Neural cell (in vitro differentiated cells): Measurements from ENCODE around the gene CHCHD2. TPM values are rescaled to one million over a fixed set of nuclear protein-coding genes. Genes with fewer than 3 reads are reported as not detected.

Experiments used
- H2AFZ ChIP-seq: fragments of 200-600, 300-800 bp; sonication (generic), shearing (Covaris generic); 2 replicates; pipeline ENCODE4 v1.6.0; 2014; ENCODE audit warnings: low read depth, mild to moderate bottlenecking, antibody characterized with exemption, low read length, moderate library complexity
- H3F3A ChIP-seq: fragments of 200-600 bp; shearing (Covaris generic); 2 replicates; pipeline ENCODE4 v1.6.1; 2016; ENCODE audit warnings: mild to moderate bottlenecking, moderate library complexity, mixed read lengths, antibody characterized with exemption, low read length; ENCODE audit not compliant: insufficient read depth, poor library complexity, severe bottlenecking
- H3K27ac ChIP-seq: fragments of 200-600, 300-800 bp; sonication (generic), shearing (Covaris generic); 2 replicates; pipeline ENCODE4 v1.5.1; 2014; ENCODE audit warnings: mild to moderate bottlenecking, low read length, moderate library complexity
- H3K27me3 ChIP-seq: fragments of 300-800, 200-600 bp; sonication (generic), shearing (Covaris generic); 2 replicates; pipeline ENCODE4 v1.6.0; 2014; ENCODE audit warnings: mild to moderate bottlenecking, low read depth, low read length, moderate library complexity; ENCODE audit not compliant: insufficient read depth
- H3K36me3 ChIP-seq: fragments of 300-800, 200-600 bp; sonication (generic), shearing (Covaris generic); 2 replicates; pipeline ENCODE4 v1.5.1; 2014; ENCODE audit warnings: mild to moderate bottlenecking, antibody characterized with exemption, low read length, moderate library complexity; ENCODE audit not compliant: insufficient read depth
- H3K4me2 ChIP-seq: fragments of 300-800, 200-600 bp; sonication (generic), shearing (Covaris generic); 2 replicates; pipeline ENCODE4 v1.6.0; 2014; ENCODE audit warnings: mild to moderate bottlenecking, low read length
- H3K4me3 ChIP-seq: fragments of 300-800, 200-600 bp; sonication (generic), shearing (Covaris generic); 2 replicates; pipeline ENCODE4 v1.5.1; 2014; ENCODE audit warnings: mild to moderate bottlenecking, low read length, moderate library complexity
- H3K79me2 ChIP-seq: fragments of 200-600 bp; shearing (Covaris generic); replicated peaks from 2 replicates; pipeline ENCODE4 v1.6.0; 2014; ENCODE audit warnings: mild to moderate bottlenecking, low read length, moderate library complexity; ENCODE audit not compliant: insufficient read depth
- H3K9ac ChIP-seq: fragments of 300-800, 200-600 bp; sonication (generic), shearing (Covaris generic); 2 replicates; pipeline ENCODE4 v1.6.1; 2016; ENCODE audit warnings: mild to moderate bottlenecking, low read length, mixed read lengths
- H3K9me2 ChIP-seq: fragments of 200-600 bp; shearing (Covaris generic); 2 replicates; pipeline ENCODE4 v1.6.1; 2016; ENCODE audit warnings: mild to moderate bottlenecking, low read length, mixed read lengths; ENCODE audit not compliant: insufficient read depth
- H3K9me3 ChIP-seq: fragments of 200-600, 300-800 bp; sonication (generic), shearing (Covaris generic); 2 replicates; pipeline ENCODE4 v1.6.1; 2016; ENCODE audit warnings: mild to moderate bottlenecking, mixed run types, low read length, moderate library complexity, mixed read lengths
- H4K20me1 ChIP-seq: fragments of 200-600 bp; shearing (Covaris generic); 2 replicates; pipeline ENCODE4 v1.6.1; 2016; ENCODE audit warnings: mild to moderate bottlenecking, mixed run types; ENCODE audit not compliant: insufficient read depth
- EP300 ChIP-seq: fragments of 450-650 bp; conservative IDR thresholded peaks from 2 replicates; pipeline ENCODE4 v1.6.1; 2014; ENCODE audit warnings: antibody characterized with exemption, mild to moderate bottlenecking, moderate library complexity; ENCODE audit not compliant: poor library complexity, severe bottlenecking
- EZH2 ChIP-seq: fragments of 200-600, 300-800 bp; shearing (Covaris generic), sonication (generic); IDR thresholded peaks from 2 replicates; pipeline ENCODE4 v1.6.1; 2014; ENCODE audit warnings: antibody characterized with exemption, low read length, borderline replicate concordance, mild to moderate bottlenecking; ENCODE audit not compliant: insufficient read depth, poor library complexity, severe bottlenecking
- MXI1 ChIP-seq: fragments of 450-650 bp; conservative IDR thresholded peaks from 2 replicates; pipeline ENCODE4 v1.6.1; 2014; ENCODE audit warnings: antibody characterized with exemption, mild to moderate bottlenecking; ENCODE audit not compliant: poor library complexity, severe bottlenecking
- POLR2AphosphoS5 ChIP-seq: IDR thresholded peaks from 2 replicates; pipeline ENCODE4 v1.6.1; 2012
- RAD21 ChIP-seq: fragments of 450-650 bp; conservative IDR thresholded peaks from 2 replicates; pipeline ENCODE4 v1.6.1; 2014; ENCODE audit warnings: antibody characterized with exemption, mild to moderate bottlenecking, moderate library complexity
- REST ChIP-seq: IDR thresholded peaks from 2 replicates; pipeline ENCODE4 v1.6.1; 2012; ENCODE audit warnings: borderline replicate concordance
- SMC3 ChIP-seq: fragments of 450-650 bp; conservative IDR thresholded peaks from 2 replicates; pipeline ENCODE4 v1.6.1; 2014; ENCODE audit warnings: antibody characterized with exemption, mild to moderate bottlenecking, moderate library complexity; ENCODE audit not compliant: poor library complexity
- TAF1 ChIP-seq: IDR thresholded peaks from 2 replicates; pipeline ENCODE4 v1.6.1; 2012; ENCODE audit warnings: low read depth
- polyA plus RNA-seq: library from polyadenylated mRNA; depleted of rRNA; stranded (reverse); fragments of >200 nt; gene quantifications from 2 replicates; pipeline ENCODE4 v1.2.3, GENCODE V29; 2014
- TF ChIP-seq, protein P1 (sequence below): fragments of 450-650 bp; IDR thresholded peaks from 2 replicates; pipeline ENCODE4 v1.5.1; 2014; ENCODE audit warnings: antibody characterized with exemption, mild to moderate bottlenecking, moderate library complexity; ENCODE audit not compliant: poor library complexity, severe bottlenecking

The CHCHD2 gene
- polyA plus RNA-seq, 1 donor from 2014 or later, result 380 TPM

GRCh38 chr7:56110611-56111010 lies 4.3 kb upstream of the CHCHD2 start:
- Histone ChIP-seq H3K4me3 (no peak overlapping the region), H3K27me3 (no peaks in the 10 kb centered on the region), H3K9me3 (no peaks in the 10 kb centered on the region), H2AFZ (no peak overlapping the region), H3K4me2 (no peak overlapping the region), H3K79me2 (peaks cover 5% of the 10 kb centered on the region), H3K27ac (no peak overlapping the region), H3K9me2 (no peaks in the 10 kb centered on the region), H4K20me1 (no peaks in the 10 kb centered on the region), H3K9ac (no peak overlapping the region), H3F3A (no peaks in the 10 kb centered on the region), H3K36me3 (no peaks in the 10 kb centered on the region)
- TF ChIP-seq TAF1 (no peak), POLR2AphosphoS5 (no peak), EZH2 (no peak), SMC3 (no peak), EP300 (no peak), MXI1 (no peak), REST (no peak), RAD21 (no peak)
- TF ChIP-seq, protein P1, sequence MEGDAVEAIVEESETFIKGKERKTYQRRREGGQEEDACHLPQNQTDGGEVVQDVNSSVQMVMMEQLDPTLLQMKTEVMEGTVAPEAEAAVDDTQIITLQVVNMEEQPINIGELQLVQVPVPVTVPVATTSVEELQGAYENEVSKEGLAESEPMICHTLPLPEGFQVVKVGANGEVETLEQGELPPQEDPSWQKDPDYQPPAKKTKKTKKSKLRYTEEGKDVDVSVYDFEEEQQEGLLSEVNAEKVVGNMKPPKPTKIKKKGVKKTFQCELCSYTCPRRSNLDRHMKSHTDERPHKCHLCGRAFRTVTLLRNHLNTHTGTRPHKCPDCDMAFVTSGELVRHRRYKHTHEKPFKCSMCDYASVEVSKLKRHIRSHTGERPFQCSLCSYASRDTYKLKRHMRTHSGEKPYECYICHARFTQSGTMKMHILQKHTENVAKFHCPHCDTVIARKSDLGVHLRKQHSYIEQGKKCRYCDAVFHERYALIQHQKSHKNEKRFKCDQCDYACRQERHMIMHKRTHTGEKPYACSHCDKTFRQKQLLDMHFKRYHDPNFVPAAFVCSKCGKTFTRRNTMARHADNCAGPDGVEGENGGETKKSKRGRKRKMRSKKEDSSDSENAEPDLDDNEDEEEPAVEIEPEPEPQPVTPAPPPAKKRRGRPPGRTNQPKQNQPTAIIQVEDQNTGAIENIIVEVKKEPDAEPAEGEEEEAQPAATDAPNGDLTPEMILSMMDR, result no peak

DNA sequence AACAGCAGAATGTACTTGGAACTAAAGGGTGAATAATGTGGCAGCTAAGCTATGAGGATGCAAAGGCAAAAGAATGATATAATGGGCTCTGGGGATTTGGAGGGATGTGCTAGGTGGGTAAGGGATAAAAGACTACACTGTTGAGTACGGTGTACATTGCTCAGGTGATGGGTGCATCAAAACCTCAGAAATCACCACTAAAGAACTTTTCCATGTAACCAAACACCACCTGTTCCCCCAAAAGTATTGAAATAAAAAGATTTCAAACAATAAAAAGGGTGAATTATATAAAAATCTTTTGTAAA lies 1.6 kb upstream of the CHCHD2 start:
- H3K9me2 ChIP-seq, result no peaks in the 10 kb centered on the region
- no peak overlapping the region for H3K4me2 ChIP-seq
- H3K9me3 ChIP-seq, result no peaks in the 10 kb centered on the region
- H3K79me2 ChIP-seq, result peaks cover 11% of the 10 kb centered on the region
- H3K36me3 ChIP-seq, result no peaks in the 10 kb centered on the region
- H4K20me1 ChIP-seq, result no peaks in the 10 kb centered on the region
- no peak overlapping the region for H3K27ac ChIP-seq
- no peak overlapping the region for H2AFZ ChIP-seq
- H3F3A ChIP-seq, result no peaks in the 10 kb centered on the region
- H3K9ac ChIP-seq, result no peak overlapping the region
- no peaks in the 10 kb centered on the region for H3K27me3 ChIP-seq
- no peak overlapping the region for H3K4me3 ChIP-seq
- TF ChIP-seq RAD21 (no peak), SMC3 (no peak), REST (no peak), POLR2AphosphoS5 (no peak), EZH2 (no peak), EP300 (no peak), MXI1 (no peak), TAF1 (no peak)
- TF ChIP-seq, protein P1, result no peak
